HUES48 (cell line): ENCODE results near the gene ZNF565.
A peak's percentile ranks its signal among the peaks of the same experiment; 100 is the strongest.
"Not testable (repeated sequence)": the region's sequence is repeated elsewhere in the genome, so short reads cannot be mapped to it uniquely, and the experiment has no call there.

Experiments
- H3K27ac ChIP-seq: one replicate; pipeline ENCODE4 v1.7.0; 2013; ENCODE audit warnings: low read depth, low read length, inconsistent platforms
- H3K27me3 ChIP-seq: 2 replicates; pipeline ENCODE4 v1.6.1; 2013; ENCODE audit warnings: mild to moderate bottlenecking, low read length; ENCODE audit not compliant: control insufficient read depth, insufficient read depth
- H3K36me3 ChIP-seq: 2 replicates; pipeline ENCODE4 v1.6.1; 2013; ENCODE audit warnings: low read length; ENCODE audit not compliant: control insufficient read depth, insufficient read depth
- H3K4me1 ChIP-seq: 2 replicates; pipeline ENCODE4 v1.6.1; 2013; ENCODE audit warnings: mild to moderate bottlenecking, low read length; ENCODE audit not compliant: control insufficient read depth, insufficient read depth
- H3K4me3 ChIP-seq: 2 replicates; pipeline ENCODE4 v1.5.1; 2013; ENCODE audit warnings: mild to moderate bottlenecking, low read depth, low read length
- H3K9ac ChIP-seq: 2 replicates; pipeline ENCODE4 v1.6.1; 2013; ENCODE audit warnings: mild to moderate bottlenecking, low read depth, low read length, moderate library complexity
- H3K9me3 ChIP-seq: 2 replicates; pipeline ENCODE4 v1.6.1; 2013; ENCODE audit warnings: low read length; ENCODE audit not compliant: control insufficient read depth, insufficient read depth

ZNF565 gene

GRCh38 chr19:36210497-36210896 lies 4.0 kb downstream of the ZNF565 start:
- Histone ChIP-seq H3K27ac (no peak overlapping the region), H3K4me3 (no peak overlapping the region), H3K9me3 (no peaks in the 10 kb centered on the region), H3K36me3 (no peaks in the 10 kb centered on the region), H3K9ac (no peak overlapping the region), H3K4me1 (0 out of 2 replicates have a peak, but pooled peaks cover 4% of the 10 kb centered on the region), H3K27me3 (no peaks in the 10 kb centered on the region)

- H3K9ac ChIP-seq = no peak overlapping the region
- 0 out of 2 replicates have a peak, but pooled peaks cover 4% of the 10 kb centered on the region for H3K4me1 ChIP-seq
- no peak overlapping the region for H3K4me3 ChIP-seq
- no peaks in the 10 kb centered on the region for H3K9me3 ChIP-seq
- H3K36me3 ChIP-seq = no peaks in the 10 kb centered on the region
- H3K27ac ChIP-seq = no peak overlapping the region
- H3K27me3 ChIP-seq = no peaks in the 10 kb centered on the region
Observed at GRCh38 chr19:36209372-36209771, 5.1 kb downstream of the ZNF565 start.

GRCh38 chr19:36207605-36208252 lies 6.7 kb downstream of the ZNF565 start:
- H3K9ac ChIP-seq = no peak overlapping the region
- no peaks in the 10 kb centered on the region for H3K4me1 ChIP-seq
- no peak overlapping the region for H3K27ac ChIP-seq
- H3K4me3 ChIP-seq = no peak overlapping the region
- no peaks in the 10 kb centered on the region for H3K9me3 ChIP-seq
- H3K27me3 ChIP-seq = no peaks in the 10 kb centered on the region
- no peaks in the 10 kb centered on the region for H3K36me3 ChIP-seq

- Histone ChIP-seq H3K27me3 (no peaks in the 10 kb centered on the region), H3K4me1 (no peaks in the 10 kb centered on the region), H3K4me3 (no peak overlapping the region), H3K27ac (no peak overlapping the region), H3K36me3 (no peaks in the 10 kb centered on the region), H3K9ac (no peak overlapping the region), H3K9me3 (no peaks in the 10 kb centered on the region)
Observed at GRCh38 chr19:36203293-36203692, 11.2 kb downstream of the ZNF565 start.

- Histone ChIP-seq H3K27ac (no peak overlapping the region), H3K4me1 (no peaks in the 10 kb centered on the region), H3K9me3 (no peaks in the 10 kb centered on the region), H3K36me3 (no peaks in the 10 kb centered on the region), H3K4me3 (no peak overlapping the region), H3K27me3 (no peaks in the 10 kb centered on the region), H3K9ac (no peak overlapping the region)
Observed at GRCh38 chr19:36201684-36202083, 12.8 kb downstream of the ZNF565 start.

- H3K9me3 ChIP-seq = no peaks in the 10 kb centered on the region
- H3K36me3 ChIP-seq = peaks cover 6% of the 10 kb centered on the region; the same call in 1 of the 2 replicates
- H3K27ac ChIP-seq = no peak overlapping the region
- no peaks in the 10 kb centered on the region for H3K4me1 ChIP-seq
- H3K27me3 ChIP-seq = no peaks in the 10 kb centered on the region
- H3K9ac ChIP-seq = no peak overlapping the region
- H3K4me3 ChIP-seq = no peak overlapping the region
Observed at GRCh38 chr19:36198119-36198518, 16.3 kb downstream of the ZNF565 start.

- Histone ChIP-seq H3K9ac (no peak overlapping the region), H3K4me1 (no peaks in the 10 kb centered on the region), H3K27ac (no peak overlapping the region), H3K27me3 (no peaks in the 10 kb centered on the region), H3K9me3 (no peaks in the 10 kb centered on the region), H3K4me3 (no peak overlapping the region), H3K36me3 (peaks cover 6% of the 10 kb centered on the region; the same call in 1 of the 2 replicates)
Observed at GRCh38 chr19:36196249-36196648, 18.2 kb downstream of the ZNF565 start.

- H3K27me3 ChIP-seq, H3K9me3 ChIP-seq, H3K9ac ChIP-seq, H3K27ac ChIP-seq, H3K36me3 ChIP-seq, H3K4me3 ChIP-seq: not testable (repeated sequence)
- H3K4me1 ChIP-seq = peaks cover 15% of the 10 kb centered on the region
Observed at GRCh38 chr19:36186722-36187121, 27.7 kb downstream of the ZNF565 start.

- H3K4me1 ChIP-seq = peaks cover 15% of the 10 kb centered on the region
- peak overlapping the region; percentile 84 for H3K27ac ChIP-seq
- no peaks in the 10 kb centered on the region for H3K9me3 ChIP-seq
- H3K4me3 ChIP-seq = no peak overlapping the region
- peaks cover 5% of the 10 kb centered on the region; the same call in 1 of the 2 replicates for H3K36me3 ChIP-seq
- H3K9ac ChIP-seq = 0 out of 2 replicates have a peak overlapping the region, but pooled peaks have one; percentile 2
- no peaks in the 10 kb centered on the region for H3K27me3 ChIP-seq
Observed at GRCh38 chr19:36183245-36183628, 31.2 kb downstream of the ZNF565 start.

GRCh38 chr19:36182612-36183244 lies 31.7 kb downstream of the ZNF565 start:
- Histone ChIP-seq H3K4me3 (no peak overlapping the region), H3K9me3 (no peaks in the 10 kb centered on the region), H3K4me1 (peaks cover 15% of the 10 kb centered on the region), H3K9ac (peak overlapping the region; percentile 19), H3K27me3 (no peaks in the 10 kb centered on the region), H3K27ac (peak overlapping the region; percentile 84), H3K36me3 (peaks cover 5% of the 10 kb centered on the region; the same call in 1 of the 2 replicates)

- not testable (repeated sequence) for H3K27ac ChIP-seq, H3K36me3 ChIP-seq, H3K27me3 ChIP-seq, H3K4me3 ChIP-seq, H3K9ac ChIP-seq, H3K9me3 ChIP-seq
- H3K4me1 ChIP-seq = peaks cover 15% of the 10 kb centered on the region
Observed at GRCh38 chr19:36179077-36179476, 35.4 kb downstream of the ZNF565 start.
